Panc1 (cell line): Measurements from ENCODE around the gene PTGS2.

Experiments
- POLR2AphosphoS5 ChIP-seq: IDR thresholded peaks from 2 replicates; pipeline ENCODE4 v1.6.1; 2012; ENCODE audit warnings: mild to moderate bottlenecking, low read depth, low read length, moderate library complexity
- SIN3A ChIP-seq: IDR thresholded peaks from 2 replicates; pipeline ENCODE4 v1.6.1; 2012; ENCODE audit warnings: low read depth, mild to moderate bottlenecking, low read length, moderate library complexity, borderline replicate concordance; ENCODE audit not compliant: insufficient read depth
- TCF7L2 ChIP-seq: IDR thresholded peaks from 2 replicates; pipeline ENCODE4 v1.6.1; 2011; ENCODE audit warnings: mild to moderate bottlenecking, low read depth, low read length, inconsistent platforms
- TF ChIP-seq, protein P1 (sequence below): fragments of 450-650 bp; IDR thresholded peaks from 2 replicates; pipeline ENCODE4 v1.5.1; 2017; ENCODE audit warnings: mild to moderate bottlenecking
- TF ChIP-seq, protein P2 (sequence below), 2 experiments: IDR thresholded peaks; 2 replicates each; pipeline ENCODE4 v1.6.1; 2011 to 2012; ENCODE audit warnings: low read depth in 2 of 2, control low read depth in 1 of 2, low read length in 1 of 2, mild to moderate bottlenecking in 1 of 2, moderate library complexity in 1 of 2; ENCODE audit not compliant: insufficient read depth in 1 of 2

DNA sequence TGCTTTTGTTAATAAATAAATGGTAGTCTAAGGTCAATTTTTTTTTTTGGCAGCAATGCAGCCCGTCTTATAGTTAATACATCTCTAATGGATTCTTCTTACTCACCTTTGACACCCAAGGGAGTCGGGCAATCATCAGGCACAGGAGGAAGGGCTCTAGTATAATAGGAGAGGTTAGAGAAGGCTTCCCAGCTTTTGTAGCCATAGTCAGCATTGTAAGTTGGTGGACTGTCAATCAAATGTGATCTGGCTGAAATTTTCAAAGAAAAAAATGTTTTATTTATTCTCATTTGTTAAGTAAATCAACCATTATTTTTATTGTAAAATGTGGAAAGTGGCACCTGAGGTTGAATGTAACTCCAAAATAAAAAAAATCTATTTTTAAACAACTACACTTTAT is 2.1 kb downstream of the PTGS2 start:
- TF ChIP-seq POLR2AphosphoS5 (no peak), TCF7L2 (no peak), SIN3A (no peak)
- TF ChIP-seq, protein P1, sequence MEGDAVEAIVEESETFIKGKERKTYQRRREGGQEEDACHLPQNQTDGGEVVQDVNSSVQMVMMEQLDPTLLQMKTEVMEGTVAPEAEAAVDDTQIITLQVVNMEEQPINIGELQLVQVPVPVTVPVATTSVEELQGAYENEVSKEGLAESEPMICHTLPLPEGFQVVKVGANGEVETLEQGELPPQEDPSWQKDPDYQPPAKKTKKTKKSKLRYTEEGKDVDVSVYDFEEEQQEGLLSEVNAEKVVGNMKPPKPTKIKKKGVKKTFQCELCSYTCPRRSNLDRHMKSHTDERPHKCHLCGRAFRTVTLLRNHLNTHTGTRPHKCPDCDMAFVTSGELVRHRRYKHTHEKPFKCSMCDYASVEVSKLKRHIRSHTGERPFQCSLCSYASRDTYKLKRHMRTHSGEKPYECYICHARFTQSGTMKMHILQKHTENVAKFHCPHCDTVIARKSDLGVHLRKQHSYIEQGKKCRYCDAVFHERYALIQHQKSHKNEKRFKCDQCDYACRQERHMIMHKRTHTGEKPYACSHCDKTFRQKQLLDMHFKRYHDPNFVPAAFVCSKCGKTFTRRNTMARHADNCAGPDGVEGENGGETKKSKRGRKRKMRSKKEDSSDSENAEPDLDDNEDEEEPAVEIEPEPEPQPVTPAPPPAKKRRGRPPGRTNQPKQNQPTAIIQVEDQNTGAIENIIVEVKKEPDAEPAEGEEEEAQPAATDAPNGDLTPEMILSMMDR, result no peak
- TF ChIP-seq, protein P2, sequence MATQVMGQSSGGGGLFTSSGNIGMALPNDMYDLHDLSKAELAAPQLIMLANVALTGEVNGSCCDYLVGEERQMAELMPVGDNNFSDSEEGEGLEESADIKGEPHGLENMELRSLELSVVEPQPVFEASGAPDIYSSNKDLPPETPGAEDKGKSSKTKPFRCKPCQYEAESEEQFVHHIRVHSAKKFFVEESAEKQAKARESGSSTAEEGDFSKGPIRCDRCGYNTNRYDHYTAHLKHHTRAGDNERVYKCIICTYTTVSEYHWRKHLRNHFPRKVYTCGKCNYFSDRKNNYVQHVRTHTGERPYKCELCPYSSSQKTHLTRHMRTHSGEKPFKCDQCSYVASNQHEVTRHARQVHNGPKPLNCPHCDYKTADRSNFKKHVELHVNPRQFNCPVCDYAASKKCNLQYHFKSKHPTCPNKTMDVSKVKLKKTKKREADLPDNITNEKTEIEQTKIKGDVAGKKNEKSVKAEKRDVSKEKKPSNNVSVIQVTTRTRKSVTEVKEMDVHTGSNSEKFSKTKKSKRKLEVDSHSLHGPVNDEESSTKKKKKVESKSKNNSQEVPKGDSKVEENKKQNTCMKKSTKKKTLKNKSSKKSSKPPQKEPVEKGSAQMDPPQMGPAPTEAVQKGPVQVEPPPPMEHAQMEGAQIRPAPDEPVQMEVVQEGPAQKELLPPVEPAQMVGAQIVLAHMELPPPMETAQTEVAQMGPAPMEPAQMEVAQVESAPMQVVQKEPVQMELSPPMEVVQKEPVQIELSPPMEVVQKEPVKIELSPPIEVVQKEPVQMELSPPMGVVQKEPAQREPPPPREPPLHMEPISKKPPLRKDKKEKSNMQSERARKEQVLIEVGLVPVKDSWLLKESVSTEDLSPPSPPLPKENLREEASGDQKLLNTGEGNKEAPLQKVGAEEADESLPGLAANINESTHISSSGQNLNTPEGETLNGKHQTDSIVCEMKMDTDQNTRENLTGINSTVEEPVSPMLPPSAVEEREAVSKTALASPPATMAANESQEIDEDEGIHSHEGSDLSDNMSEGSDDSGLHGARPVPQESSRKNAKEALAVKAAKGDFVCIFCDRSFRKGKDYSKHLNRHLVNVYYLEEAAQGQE (IDR thresholded peaks at IDR 0.05; ENCODE audit: insufficient read depth in 1 of 2, low read depth in 2 of 2, low read length in 1 of 2), result no peak
